GM12878 (cell line): ENCODE results near the gene UNC13D. TPM values are rescaled to one million over a fixed set of nuclear protein-coding genes. Genes with fewer than 3 reads are reported as not detected.

Source experiments
- ATAC-seq: fragments of 200-7000 bp; cut with Tn5 transposase; 3 replicates; pipeline ENCODE4 v1.9.1; 2020; ENCODE audit warnings: mild to moderate bottlenecking, moderate library complexity
- BruUV-seq: library from RNA; stranded (reverse); fragments of 400-500 nt; replicated peaks from 2 replicates; lab custom pipeline; 2021; lab: Mats Ljungman, UMichigan
- CTCF ChIA-PET: fragments of 300-600 bp; sonication (Branson Sonifier 250); formaldehyde crosslinking; extraction: SDS; loops from one replicate; lab custom pipeline; 2021; ENCODE audit warnings: inconsistent platforms; lab: Yijun Ruan, JAX
- POLR2A ChIA-PET: fragments of 350-600 bp; formaldehyde crosslinking; extraction: SDS; loops from one replicate; lab custom pipeline; 2021; ENCODE audit warnings: inconsistent platforms; lab: Charles Lee
- RAD21 ChIA-PET: fragments of 300-600 bp; sonication (Branson Sonifier 250); formaldehyde crosslinking; loops from one replicate; lab custom pipeline; 2023; ENCODE audit warnings: antibody characterized with exemption; ENCODE audit not compliant: unreplicated experiment; lab: Charles Lee
- SMC1A ChIA-PET: fragments of 300-600 bp; sonication (Branson Sonifier 250); formaldehyde crosslinking; loops from one replicate; lab custom pipeline; 2023; ENCODE audit not compliant: unreplicated experiment, uncharacterized antibody; lab: Charles Lee
- DNase-seq: peaks from one replicate; pipeline ENCODE4 v3.0.0-alpha.2; 2011; ENCODE audit warnings: low read depth, low spot score
- FAIRE-seq: peaks from 3 replicates; lab custom pipeline; 2011; peaks lifted over from hg19 to GRCh38; lab: Jason Lieb, UNC
- H2AFZ ChIP-seq: 2 replicates; pipeline ENCODE4 v1.6.0; 2011; ENCODE audit warnings: low read depth, low read length, control low read depth; ENCODE audit not compliant: control insufficient read depth
- H3K27ac ChIP-seq: 2 replicates; pipeline ENCODE4 v1.5.1; 2011; ENCODE audit warnings: control low read depth; ENCODE audit not compliant: control insufficient read depth, insufficient read depth
- H3K27me3 ChIP-seq, 2 experiments: replicated peaks in 1 of 2; 2 replicates each; pipeline versions ENCODE4 v1.6.0 to v1.6.1; 2011; ENCODE audit warnings: low read length in 1 of 2; ENCODE audit not compliant: control insufficient read depth in 2 of 2, insufficient read depth in 2 of 2
- H3K36me3 ChIP-seq, 2 experiments: 2 replicates each; pipeline ENCODE4 v1.5.1; 2011; ENCODE audit warnings: low read length in 1 of 2; ENCODE audit not compliant: control insufficient read depth in 2 of 2, insufficient read depth in 2 of 2
- H3K4me1 ChIP-seq: 2 replicates; pipeline ENCODE4 v1.6.1; 2011; ENCODE audit warnings: mild to moderate bottlenecking, low read length, moderate library complexity, mixed read lengths; ENCODE audit not compliant: control insufficient read depth, insufficient read depth
- H3K4me2 ChIP-seq: 2 replicates; pipeline ENCODE4 v1.6.0; 2011; ENCODE audit warnings: control low read depth; ENCODE audit not compliant: control insufficient read depth, insufficient read depth
- H3K4me3 ChIP-seq: fragments of 200-600 bp; sonication (generic); 2 replicates; pipeline ENCODE4 v1.5.1; 2016
- H3K79me2 ChIP-seq: 2 replicates; pipeline ENCODE4 v1.6.0; 2011; ENCODE audit warnings: low read length; ENCODE audit not compliant: control insufficient read depth, insufficient read depth
- H3K9ac ChIP-seq: 2 replicates; pipeline ENCODE4 v1.8.0; 2011; ENCODE audit warnings: low read length, control low read depth, mixed read lengths; ENCODE audit not compliant: control insufficient read depth, insufficient read depth
- H3K9me3 ChIP-seq: replicated peaks from 3 replicates; pipeline ENCODE4 v1.5.1; 2011; ENCODE audit warnings: mild to moderate bottlenecking, low read length; ENCODE audit not compliant: control insufficient read depth, insufficient read depth
- H4K20me1 ChIP-seq: 2 replicates; pipeline ENCODE4 v1.6.0; 2011; ENCODE audit not compliant: control insufficient read depth, insufficient read depth
- CREM ChIP-seq: IDR thresholded peaks from 2 replicates; pipeline ENCODE4 v1.6.1; 2014; ENCODE audit warnings: antibody characterized with exemption, low read depth
- CTCF ChIP-seq, 3 experiments: IDR thresholded peaks in 2 of 3; conservative IDR thresholded peaks in 1 of 3; 2 replicates each; pipeline ENCODE4 v1.5.1; 2011; ENCODE audit warnings: low read depth in 3 of 3, low read length in 3 of 3, mild to moderate bottlenecking in 3 of 3, control low read depth in 2 of 3, moderate library complexity in 2 of 3, inconsistent platforms in 1 of 3, mixed read lengths in 1 of 3; ENCODE audit not compliant: control insufficient read depth in 2 of 3, insufficient read depth in 1 of 3; ENCODE audit errors: extremely low read depth in 1 of 3
- ESRRA ChIP-seq: IDR thresholded peaks from 2 replicates; pipeline ENCODE4 v1.6.1; 2012; ENCODE audit warnings: mild to moderate bottlenecking, low read length, improper control_type of control experiment
- HDAC2 ChIP-seq: fragments of 200-600 bp; sonication (generic); IDR thresholded peaks from 2 replicates; pipeline ENCODE4 v1.6.1; 2017
- KLF5 ChIP-seq: fragments of 450-650 bp; IDR thresholded peaks from 2 replicates; pipeline ENCODE4 v1.6.1; 2014; ENCODE audit warnings: mild to moderate bottlenecking; ENCODE audit not compliant: partially characterized antibody
- POLR2A ChIP-seq: IDR thresholded peaks from 2 replicates; pipeline ENCODE4 v1.6.1; 2011; ENCODE audit warnings: low read depth, mild to moderate bottlenecking, low read length
- RAD21 ChIP-seq: IDR thresholded peaks from 2 replicates; pipeline ENCODE4 v1.6.1; 2011; ENCODE audit warnings: mild to moderate bottlenecking, low read depth, low read length, moderate library complexity; ENCODE audit not compliant: insufficient read depth
- SMARCA5 ChIP-seq: fragments of 450-650 bp; IDR thresholded peaks from 2 replicates; pipeline ENCODE4 v1.6.1; 2017; ENCODE audit warnings: mild to moderate bottlenecking
- USF1 ChIP-seq: IDR thresholded peaks from 2 replicates; pipeline ENCODE4 v1.6.1; 2011; ENCODE audit warnings: borderline replicate concordance, low read depth, mild to moderate bottlenecking, moderate library complexity, mixed read lengths, low read length; ENCODE audit not compliant: insufficient read depth; ENCODE audit errors: extremely low read length
- YY1 ChIP-seq: IDR thresholded peaks from 2 replicates; pipeline ENCODE4 v1.6.1; 2011; ENCODE audit warnings: low read depth, mild to moderate bottlenecking, low read length
- ZNF592 ChIP-seq: fragments of 450-650 bp; IDR thresholded peaks from 2 replicates; pipeline ENCODE4 v1.6.1; 2017; ENCODE audit warnings: mild to moderate bottlenecking, moderate library complexity
- WGBS: methylation state at CpG from one replicate; pipeline ENCODE4 v1.1.6; 2016; ENCODE audit warnings: low lambda C conversion rate; ENCODE audit not compliant: insufficient replicate concordance, insufficient coverage; ENCODE audit errors: missing lambda C conversion rate; 5-methylcytosine and 5-hydroxymethylcytosine counted together
- in situ Hi-C: fragments of 300-500 bp; cut with MboI; formaldehyde crosslinking; loops from 9 replicates; pipeline ENCODE4 v1.14.3; 2018; ENCODE audit warnings: mixed read lengths
- intact Hi-C: fragments of 100-400 bp; cut with micrococcal nuclease; formaldehyde crosslinking; loops from one replicate; pipeline ENCODE4 v1.14.2; 2022; ENCODE audit not compliant: unreplicated experiment
- polyA plus RNA-seq, 11 experiments: library from polyadenylated mRNA; depleted of rRNA in 4 of 11; unstranded in 6 of 11; stranded (reverse) in 5 of 11; fragments of >200 nt; fragmentation: Nextera tagmentation in 4 of 11; fragmentation: Illumina TruSeq in 1 of 11; extraction: Ambion mirVana in 4 of 11; extraction: Trizol in 1 of 11; gene quantifications; 1 replicate in 1 of 11; 2 replicates in 10 of 11; pipeline versions ENCODE4 v1.2.1 to v1.2.3, GENCODE V29; 2011 to 2016; ENCODE audit warnings: inconsistent platforms in 2 of 11, missing spikeins in 2 of 11, low read depth in 1 of 11
- total RNA-seq, 4 experiments: library from RNA; depleted of rRNA in 3 of 4; stranded (reverse); fragments of >200 nt in 3 of 4; fragmentation: Illumina TruSeq in 1 of 4; extraction: Trizol in 1 of 4; gene quantifications; 2 replicates each; pipeline versions ENCODE4 v1.2.1 to v1.2.3, GENCODE V29; 2013 to 2021
- TF ChIP-seq, protein P1 (sequence below): fragments of 450-650 bp; IDR thresholded peaks from 2 replicates; pipeline ENCODE4 v1.6.1; 2014; ENCODE audit warnings: mild to moderate bottlenecking
- TF ChIP-seq, protein P2 (sequence below): IDR thresholded peaks from 2 replicates; pipeline ENCODE4 v1.6.1; 2011; ENCODE audit warnings: low read depth, mild to moderate bottlenecking, low read length, moderate library complexity, borderline replicate concordance; ENCODE audit errors: extremely low read depth

Gene UNC13D
- total and polyA plus RNA-seq, 10 of the 15 experiments (the other 5 are each of a cell fraction or from before 2014, with no cell fraction given), result 0.32 to 63.9 (median 25.2) TPM

GRCh38 chr17:75819116-75819515, 25.1 kb downstream of the UNC13D start:
- Histone ChIP-seq H3K4me2 (no peak overlapping the region), H3K27me3 (no peaks in the 10 kb centered on the region), H3K9ac (no peak overlapping the region), H4K20me1 (no peaks in the 10 kb centered on the region), H2AFZ (no peak overlapping the region), H3K4me1 (no peaks in the 10 kb centered on the region), H3K9me3 (no peaks in the 10 kb centered on the region), H3K4me3 (no peak overlapping the region), H3K36me3 (peaks cover 23 to 31% of the 10 kb centered on the region in 2 experiments; a peak in 3 of 4 replicates), H3K79me2 (no peaks in the 10 kb centered on the region), H3K27ac (no peak overlapping the region)
- no peak for DNase-seq
- ATAC-seq, result 0 out of 3 replicates have a peak, but pooled peaks have one; percentile 22
- 91% methylated on average over 7 of the region's 7 CpGs for WGBS
- ChIA-PET SMC1A (interaction anchor here (0.9 to 1.1 kb wide), 2 partner anchors 8 to 69 kb away, joined by 3 read pairs; no protein-coding TSS in a partner anchor), POLR2A (no interaction called here), CTCF (interaction anchor here (1.6 kb wide), 1 partner anchor 39 kb away, joined by 4 read pairs; no protein-coding TSS in a partner anchor), RAD21 (no interaction called here)
- in situ Hi-C loops (no loop called here), intact Hi-C loops (no loop called here)
- FAIRE-seq, result no peak
- no TSS peak for BruUV-seq
- TF ChIP-seq USF1 (no peak), POLR2A (peak; percentile 3; the same call in 1 of the 2 replicates), CREM (no peak), RAD21 (no peak), HDAC2 (no peak), KLF5 (no peak), ESRRA (no peak), YY1 (no peak), SMARCA5 (no peak), CTCF (IDR thresholded peaks at IDR 0.05 in 2 of 3, conservative IDR thresholded peaks at IDR 0.05 in 1 of 3; ENCODE audit: control insufficient read depth in 2 of 3, extremely low read depth in 1 of 3, insufficient read depth in 1 of 3, low read depth in 3 of 3, low read length in 3 of 3) (peak in 1 of 3 experiments; percentile 37; a peak in 2 of 6 replicates), ZNF592 (no peak)
- TF ChIP-seq, protein P1, sequence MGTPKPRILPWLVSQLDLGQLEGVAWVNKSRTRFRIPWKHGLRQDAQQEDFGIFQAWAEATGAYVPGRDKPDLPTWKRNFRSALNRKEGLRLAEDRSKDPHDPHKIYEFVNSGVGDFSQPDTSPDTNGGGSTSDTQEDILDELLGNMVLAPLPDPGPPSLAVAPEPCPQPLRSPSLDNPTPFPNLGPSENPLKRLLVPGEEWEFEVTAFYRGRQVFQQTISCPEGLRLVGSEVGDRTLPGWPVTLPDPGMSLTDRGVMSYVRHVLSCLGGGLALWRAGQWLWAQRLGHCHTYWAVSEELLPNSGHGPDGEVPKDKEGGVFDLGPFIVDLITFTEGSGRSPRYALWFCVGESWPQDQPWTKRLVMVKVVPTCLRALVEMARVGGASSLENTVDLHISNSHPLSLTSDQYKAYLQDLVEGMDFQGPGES, result no peak
- TF ChIP-seq, protein P2, sequence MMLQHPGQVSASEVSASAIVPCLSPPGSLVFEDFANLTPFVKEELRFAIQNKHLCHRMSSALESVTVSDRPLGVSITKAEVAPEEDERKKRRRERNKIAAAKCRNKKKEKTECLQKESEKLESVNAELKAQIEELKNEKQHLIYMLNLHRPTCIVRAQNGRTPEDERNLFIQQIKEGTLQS, result no peak
